ENCODE measurements around the gene ACTG1. TPM values are rescaled to one million over a fixed set of nuclear protein-coding genes. Genes with fewer than 3 reads are reported as not detected.

Gene ACTG1
- total RNA-seq, 4 donors from 2014 or later = 2,372 to 2,875 (median 2,670) TPM

- H3K9me3 ChIP-seq = no peaks in the 10 kb centered on the region
- TF ChIP-seq POLR2A (IDR thresholded peaks at IDR 0.05) (no peak), EP300 (IDR thresholded peaks at IDR 0.05) (no peak), CTCF (IDR thresholded peaks at IDR 0.05) (no peak)
- H3K27me3 ChIP-seq = no peaks in the 10 kb centered on the region
- no peak for DNase-seq (ENCODE audit: low spot score in 2 of 2)
- H3K4me3 ChIP-seq = no peak overlapping the region
- peaks cover 0 to 65% (median 7%) of the 10 kb centered on the region in 3 donors for H3K36me3 ChIP-seq
- no peak overlapping the region for H3K27ac ChIP-seq
- WGBS, 2 donors = 81 to 84% methylated on average over 20 to 21 of the region's 21 CpGs
- H3K4me1 ChIP-seq = peaks cover 0 to 17% (median 13%) of the 10 kb centered on the region in 4 donors
These were observed 44.9 kb upstream of the ACTG1 start for GRCh38 chr17:81557276-81558114.

- DNase-seq (ENCODE audit: low spot score in 2 of 2) = no peak
- Histone ChIP-seq H3K36me3 (peaks cover 0 to 59% (median 7%) of the 10 kb centered on the region in 3 donors), H3K27ac (no peak overlapping the region), H3K4me3 (no peak overlapping the region), H3K4me1 (peaks cover 0 to 17% (median 13%) of the 10 kb centered on the region in 4 donors), H3K27me3 (no peaks in the 10 kb centered on the region), H3K9me3 (no peaks in the 10 kb centered on the region)
- WGBS, 2 donors = 85 to 95% methylated on average over 4 to 6 of the region's 6 CpGs
- TF ChIP-seq POLR2A (IDR thresholded peaks at IDR 0.05) (no peak), CTCF (IDR thresholded peaks at IDR 0.05) (no peak), EP300 (IDR thresholded peaks at IDR 0.05) (no peak)
These were observed 44.3 kb upstream of the ACTG1 start for GRCh38 chr17:81556863-81557262.

GRCh38 chr17:81556175-81556691 is 43.6 kb upstream of the ACTG1 start:
- Histone ChIP-seq H3K4me1 (peaks cover 0 to 22% (median 16%) of the 10 kb centered on the region in 4 donors), H3K36me3 (peaks cover 0 to 53% (median 7%) of the 10 kb centered on the region in 3 donors), H3K27me3 (no peaks in the 10 kb centered on the region), H3K27ac (no peak overlapping the region), H3K9me3 (no peaks in the 10 kb centered on the region), H3K4me3 (no peak overlapping the region)
- 86 to 90% methylated on average over 9 of the region's 9 CpGs for WGBS, 2 donors
- no peak for DNase-seq (ENCODE audit: low spot score in 2 of 2)
- TF ChIP-seq EP300 (IDR thresholded peaks at IDR 0.05) (no peak), CTCF (IDR thresholded peaks at IDR 0.05) (no peak), POLR2A (IDR thresholded peaks at IDR 0.05) (no peak)

GRCh38 chr17:81553616-81554181 is 41.1 kb upstream of the ACTG1 start:
- Histone ChIP-seq H3K27me3 (no peaks in the 10 kb centered on the region), H3K36me3 (peaks cover 0 to 50% (median 3%) of the 10 kb centered on the region in 3 donors), H3K9me3 (no peaks in the 10 kb centered on the region), H3K27ac (peak overlapping the region in 3 of 4 donors; percentile 82 to 88 (median 86)), H3K4me3 (peak overlapping the region in 3 of 4 donors; percentile 85 to 96 (median 92)), H3K4me1 (peaks cover 0 to 34% (median 21%) of the 10 kb centered on the region in 4 donors)
- WGBS, 2 donors = 20 to 38% methylated on average over 23 to 24 of the region's 24 CpGs
- TF ChIP-seq POLR2A (IDR thresholded peaks at IDR 0.05) = no peak
- no peak for TF ChIP-seq CTCF (IDR thresholded peaks at IDR 0.05)
- no peak for TF ChIP-seq EP300 (IDR thresholded peaks at IDR 0.05)
- DNase-seq (ENCODE audit: low spot score in 2 of 2) = peak in 1 of 2 donors; percentile 14
